ENCODE measurements around the gene ABCD2. TPM values are rescaled to one million over a fixed set of nuclear protein-coding genes. Genes with fewer than 3 reads are reported as not detected.

ABCD2 gene
- total and polyA plus RNA-seq, 2 of the 4 experiments (the other 2 are of a cell fraction): not detected

- dilution Hi-C loops (cut with HindIII; ENCODE audit: low sequenced_read_pairs, unreplicated experiment) (no loop called here), intact Hi-C loops (cut with micrococcal nuclease) (no loop called here), in situ Hi-C loops (cut with MboI; ENCODE audit: low sequenced_read_pairs) (no loop called here)
- Histone ChIP-seq H3K36me3 (ENCODE audit: control insufficient read depth, insufficient read depth, low read length) (no peaks in the 10 kb centered on the region), H4K20me1 (ENCODE audit: insufficient read depth, low read length) (no peaks in the 10 kb centered on the region), H2AFZ (replicated peaks; ENCODE audit: low read length, poor library complexity) (no peak overlapping the region), H2BK5ac (ENCODE audit: low read depth, low read length, poor library complexity, severe bottlenecking) (no peak overlapping the region), H4K91ac (ENCODE audit: insufficient read depth, low read depth, low read length) (no peak overlapping the region), H2BK15ac (ENCODE audit: low read depth, low read length) (no peak overlapping the region), H3K9ac (ENCODE audit: low read depth, low read length) (no peak overlapping the region), H4K8ac (ENCODE audit: low read depth in 2 of 2, low read length in 2 of 2) (no peak overlapping the region), H3K23ac (ENCODE audit: low read depth, low read length) (no peak overlapping the region), H3K9me1 (ENCODE audit: insufficient read depth, low read length) (no peaks in the 10 kb centered on the region), H3K4me2 (ENCODE audit: low read depth, low read length) (no peak overlapping the region), H2BK20ac (ENCODE audit: low read depth, low read length) (no peak overlapping the region), H2BK120ac (ENCODE audit: low read depth, low read length) (no peak overlapping the region), H3K4me1 (ENCODE audit: control insufficient read depth, insufficient read depth, low read length) (no peaks in the 10 kb centered on the region), H3K79me1 (ENCODE audit: low read depth in 1 of 2, low read length in 2 of 2) (no peaks in the 10 kb centered on the region), H3K27me3 (ENCODE audit: control insufficient read depth, insufficient read depth, low read length) (no peaks in the 10 kb centered on the region), H3K27ac (ENCODE audit: insufficient read depth, low read length) (no peak overlapping the region), H3K14ac (replicated peaks; ENCODE audit: low read depth, low read length) (no peak overlapping the region), H3K4me3 (ENCODE audit: insufficient read depth, low read depth, low read length) (no peak overlapping the region), H3K56ac (ENCODE audit: extremely low read depth, insufficient read depth, low read length) (no peak overlapping the region), H4K5ac (ENCODE audit: low read depth, low read length) (no peak overlapping the region), H3K9me3 (ENCODE audit: control insufficient read depth, insufficient read depth, low read length) (peaks cover 5% of the 10 kb centered on the region; the same call in 1 of the 2 replicates), H3K18ac (ENCODE audit: low read depth, low read length) (no peak overlapping the region), H2AK5ac (ENCODE audit: low read depth, low read length) (no peak overlapping the region), H3K4ac (ENCODE audit: low read depth, low read length) (no peak overlapping the region), H2AK9ac (replicated peaks; ENCODE audit: low read depth, low read length, poor library complexity) (no peak overlapping the region)
- ChIA-PET POLR2A (ENCODE audit: unreplicated experiment) (no interaction called here), CTCF (no interaction called here)
- no peak for TF ChIP-seq POLR2A (IDR thresholded peaks at IDR 0.05; ENCODE audit: low read depth, low read length)
- no peak for TF ChIP-seq RFX5 (IDR thresholded peaks at IDR 0.05; ENCODE audit: low read depth, low read length)
- TF ChIP-seq MAFK (IDR thresholded peaks at IDR 0.05; ENCODE audit: low read depth, low read length): no peak
- TF ChIP-seq CHD1 (IDR thresholded peaks at IDR 0.05; ENCODE audit: low read depth, low read length): no peak
- TF ChIP-seq, protein P1, sequence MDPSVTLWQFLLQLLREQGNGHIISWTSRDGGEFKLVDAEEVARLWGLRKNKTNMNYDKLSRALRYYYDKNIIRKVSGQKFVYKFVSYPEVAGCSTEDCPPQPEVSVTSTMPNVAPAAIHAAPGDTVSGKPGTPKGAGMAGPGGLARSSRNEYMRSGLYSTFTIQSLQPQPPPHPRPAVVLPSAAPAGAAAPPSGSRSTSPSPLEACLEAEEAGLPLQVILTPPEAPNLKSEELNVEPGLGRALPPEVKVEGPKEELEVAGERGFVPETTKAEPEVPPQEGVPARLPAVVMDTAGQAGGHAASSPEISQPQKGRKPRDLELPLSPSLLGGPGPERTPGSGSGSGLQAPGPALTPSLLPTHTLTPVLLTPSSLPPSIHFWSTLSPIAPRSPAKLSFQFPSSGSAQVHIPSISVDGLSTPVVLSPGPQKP (IDR thresholded peaks at IDR 0.05; ENCODE audit: borderline replicate concordance, low read depth, low read length): no peak
- no peak for TF ChIP-seq NFE2L2 (IDR thresholded peaks at IDR 0.05; ENCODE audit: low read depth, low read length)
- no peak for TF ChIP-seq RCOR1 (IDR thresholded peaks at IDR 0.05; ENCODE audit: insufficient replicate concordance, low read length)
- TF ChIP-seq MAZ (IDR thresholded peaks at IDR 0.05; ENCODE audit: borderline replicate concordance, low read depth, low read length): no peak
- TF ChIP-seq CEBPB (IDR thresholded peaks at IDR 0.05; ENCODE audit: low read depth, low read length): no peak
- no peak for TF ChIP-seq BHLHE40 (IDR thresholded peaks at IDR 0.05; ENCODE audit: low read depth, low read length)
- no peak for TF ChIP-seq SMC3 (IDR thresholded peaks at IDR 0.05; ENCODE audit: low read depth, low read length)
- TF ChIP-seq MXI1 (IDR thresholded peaks at IDR 0.05; ENCODE audit: borderline replicate concordance, low read depth, low read length): no peak
- TF ChIP-seq USF2 (IDR thresholded peaks at IDR 0.05; ENCODE audit: low read depth, low read length): no peak
- TF ChIP-seq FOS (IDR thresholded peaks at IDR 0.05; ENCODE audit: low read depth, low read length): no peak
- TF ChIP-seq CTCF (conservative IDR thresholded peaks at IDR 0.05; ENCODE audit: low read depth, low read length): no peak
- no peak for TF ChIP-seq RAD21 (IDR thresholded peaks at IDR 0.05; ENCODE audit: low read length)
- no TSS peak for BruUV-seq (replicated peaks)
- ATAC-seq (ENCODE audit: low read depth): no peak
- DNase-seq: no peak
Measured at GRCh38 chr12:39572551-39572950, 47.1 kb downstream of the ABCD2 start.
